K562 (cell line): ENCODE results near the gene CCDC85B. TPM values are rescaled to one million over a fixed set of nuclear protein-coding genes. Genes with fewer than 3 reads are reported as not detected.

Experiments used
- BRD4 ChIP-seq: fragments of 200-600 bp; sonication (generic); IDR thresholded peaks from 2 replicates; pipeline ENCODE4 v1.6.1; 2017; ENCODE audit warnings: inconsistent platforms
- BRD9 ChIP-seq: fragments of 450-650 bp; IDR thresholded peaks from 2 replicates; pipeline ENCODE4 v1.6.1; 2018; ENCODE audit warnings: low read depth; ENCODE audit not compliant: partially characterized antibody
- DNMT1 ChIP-seq: fragments of 450-650 bp; IDR thresholded peaks from 2 replicates; pipeline ENCODE4 v1.6.1; 2016; ENCODE audit warnings: antibody characterized with exemption, mild to moderate bottlenecking
- KDM4B ChIP-seq, 2 experiments: fragments of 450-650 bp in 1 of 2; sonication (generic) in 1 of 2; IDR thresholded peaks; 2 replicates each; pipeline ENCODE4 v1.6.1; 2016 to 2017; ENCODE audit warnings: borderline replicate concordance in 2 of 2, antibody characterized with exemption in 1 of 2, low read depth in 1 of 2, mild to moderate bottlenecking in 1 of 2
- ZBED1 ChIP-seq: IDR thresholded peaks from 2 replicates; pipeline ENCODE4 v1.6.1; 2014
- ZFX ChIP-seq: sonication (generic); formaldehyde crosslinking; IDR thresholded peaks from 2 replicates; pipeline ENCODE4 v1.8.0; 2022; ENCODE audit warnings: mild to moderate bottlenecking, missing genetic modification reagents, moderate library complexity
- ZNF431 ChIP-seq: sonication (generic); formaldehyde crosslinking; IDR thresholded peaks from 2 replicates; pipeline ENCODE4 v1.8.0; 2022; ENCODE audit warnings: mild to moderate bottlenecking, missing genetic modification reagents
- ZNF717 ChIP-seq: fragments of 250-450 bp; sonication (Bioruptor Pico); IDR thresholded peaks from 2 replicates; pipeline ENCODE4 v1.5.0; 2021
- ZNF764 ChIP-seq: fragments of 250-450 bp; sonication (Bioruptor Pico); IDR thresholded peaks from 2 replicates; pipeline ENCODE4 v1.4.0; 2020; ENCODE audit warnings: low read depth, mild to moderate bottlenecking, moderate library complexity
- ZSCAN29 ChIP-seq: fragments of 450-650 bp; IDR thresholded peaks from 2 replicates; pipeline ENCODE4 v1.6.1; 2017
- polyA plus RNA-seq, 8 experiments: library from polyadenylated mRNA; depleted of rRNA in 4 of 8; stranded (reverse) in 5 of 8; unstranded in 3 of 8; fragments of >200 nt; fragmentation: Nextera tagmentation in 2 of 8; fragmentation: Illumina TruSeq in 1 of 8; extraction: Ambion mirVana in 2 of 8; extraction: Trizol in 1 of 8; gene quantifications; 2 replicates each; pipeline versions ENCODE4 v1.2.1 to v1.2.3, GENCODE V29; 2011 to 2014; ENCODE audit warnings: inconsistent platforms in 1 of 8, missing spikeins in 1 of 8
- total RNA-seq, 7 experiments: library from RNA; depleted of rRNA in 6 of 7; stranded (reverse); fragments of >200 nt in 6 of 7; fragmentation: Illumina TruSeq in 2 of 7; extraction: Trizol in 2 of 7; gene quantifications; 2 replicates each; pipeline versions ENCODE4 v1.2.1 to v1.2.3, GENCODE V29; 2011 to 2021; ENCODE audit warnings: low replicate concordance in 1 of 7
- TF ChIP-seq, protein P1 (sequence below), 2 experiments: fragments of 450-650 bp; IDR thresholded peaks; 2 replicates each; pipeline ENCODE4 v1.6.1; 2018; ENCODE audit warnings: mild to moderate bottlenecking in 2 of 2, low read depth in 1 of 2; ENCODE audit not compliant: partially characterized antibody in 2 of 2
- TF ChIP-seq, protein P2 (sequence below), 3 experiments: IDR thresholded peaks in 2 of 3; conservative IDR thresholded peaks in 1 of 3; 2 replicates each; pipeline ENCODE4 v1.5.1; 2011 to 2012; ENCODE audit warnings: low read length in 3 of 3, mild to moderate bottlenecking in 3 of 3, control low read depth in 2 of 3, improper control_type of control experiment in 1 of 3, inconsistent platforms in 1 of 3, low read depth in 1 of 3, mixed read lengths in 1 of 3, moderate library complexity in 1 of 3; ENCODE audit not compliant: insufficient read depth in 2 of 3

The CCDC85B gene
- total and polyA plus RNA-seq, 9 of the 15 experiments (the other 6 are each of a cell fraction or from before 2014, with no cell fraction given), result 0.14 to 138 (median 6.2) TPM

DNA sequence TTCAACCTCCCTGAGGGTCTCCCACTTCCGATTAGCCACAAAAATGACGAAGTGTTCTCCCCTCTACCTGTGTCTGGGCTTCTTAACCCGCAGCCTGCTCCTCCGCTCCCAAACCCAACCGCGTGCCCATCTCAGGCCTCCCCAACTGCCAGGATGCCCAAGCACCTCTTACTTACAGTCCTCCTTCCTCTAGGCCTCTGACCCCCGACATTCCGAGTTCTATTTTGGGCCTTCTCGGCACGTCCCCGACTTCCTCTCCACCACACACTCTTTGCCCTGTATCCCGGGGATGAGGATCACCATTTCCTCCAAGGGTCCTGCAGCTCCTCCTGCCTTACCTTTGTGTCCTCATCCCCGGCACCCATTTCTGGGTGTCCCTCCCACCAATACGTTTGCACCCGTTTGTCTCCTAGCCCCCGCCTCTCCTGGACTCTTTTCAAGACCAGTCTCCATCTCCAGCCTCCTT lies 30.6 kb upstream of the CCDC85B start (continued):
- TF ChIP-seq, protein P1, sequence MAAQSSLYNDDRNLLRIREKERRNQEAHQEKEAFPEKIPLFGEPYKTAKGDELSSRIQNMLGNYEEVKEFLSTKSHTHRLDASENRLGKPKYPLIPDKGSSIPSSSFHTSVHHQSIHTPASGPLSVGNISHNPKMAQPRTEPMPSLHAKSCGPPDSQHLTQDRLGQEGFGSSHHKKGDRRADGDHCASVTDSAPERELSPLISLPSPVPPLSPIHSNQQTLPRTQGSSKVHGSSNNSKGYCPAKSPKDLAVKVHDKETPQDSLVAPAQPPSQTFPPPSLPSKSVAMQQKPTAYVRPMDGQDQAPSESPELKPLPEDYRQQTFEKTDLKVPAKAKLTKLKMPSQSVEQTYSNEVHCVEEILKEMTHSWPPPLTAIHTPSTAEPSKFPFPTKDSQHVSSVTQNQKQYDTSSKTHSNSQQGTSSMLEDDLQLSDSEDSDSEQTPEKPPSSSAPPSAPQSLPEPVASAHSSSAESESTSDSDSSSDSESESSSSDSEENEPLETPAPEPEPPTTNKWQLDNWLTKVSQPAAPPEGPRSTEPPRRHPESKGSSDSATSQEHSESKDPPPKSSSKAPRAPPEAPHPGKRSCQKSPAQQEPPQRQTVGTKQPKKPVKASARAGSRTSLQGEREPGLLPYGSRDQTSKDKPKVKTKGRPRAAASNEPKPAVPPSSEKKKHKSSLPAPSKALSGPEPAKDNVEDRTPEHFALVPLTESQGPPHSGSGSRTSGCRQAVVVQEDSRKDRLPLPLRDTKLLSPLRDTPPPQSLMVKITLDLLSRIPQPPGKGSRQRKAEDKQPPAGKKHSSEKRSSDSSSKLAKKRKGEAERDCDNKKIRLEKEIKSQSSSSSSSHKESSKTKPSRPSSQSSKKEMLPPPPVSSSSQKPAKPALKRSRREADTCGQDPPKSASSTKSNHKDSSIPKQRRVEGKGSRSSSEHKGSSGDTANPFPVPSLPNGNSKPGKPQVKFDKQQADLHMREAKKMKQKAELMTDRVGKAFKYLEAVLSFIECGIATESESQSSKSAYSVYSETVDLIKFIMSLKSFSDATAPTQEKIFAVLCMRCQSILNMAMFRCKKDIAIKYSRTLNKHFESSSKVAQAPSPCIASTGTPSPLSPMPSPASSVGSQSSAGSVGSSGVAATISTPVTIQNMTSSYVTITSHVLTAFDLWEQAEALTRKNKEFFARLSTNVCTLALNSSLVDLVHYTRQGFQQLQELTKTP (IDR thresholded peaks at IDR 0.05; ENCODE audit: low read depth in 1 of 2, partially characterized antibody in 2 of 2), result peak in 1 of 2 experiments; percentile 93
- TF ChIP-seq ZBED1 (0 out of 2 replicates have a peak, but pooled peaks have one; percentile 49), KDM4B (IDR thresholded peaks at IDR 0.05; ENCODE audit: borderline replicate concordance in 2 of 2, low read depth in 1 of 2) (0 out of 4 replicates have a peak, but pooled peaks of 1 of the 2 experiments have one; percentile 4), ZSCAN29 (0 out of 2 replicates have a peak, but pooled peaks have one; percentile 33), BRD9 (peak; percentile 92), BRD4 (peak; percentile 91), DNMT1 (peak; percentile 94; the same call in 1 of the 2 replicates), ZFX (CRISPR knock-in tag) (no peak), ZNF431 (CRISPR knock-in tag) (0 out of 2 replicates have a peak, but pooled peaks have one; percentile 27), ZNF717 (CRISPR knock-in tag) (0 out of 2 replicates have a peak, but pooled peaks have one; percentile 11), ZNF764 (CRISPR knock-in tag) (no peak)
- TF ChIP-seq, protein P2, sequence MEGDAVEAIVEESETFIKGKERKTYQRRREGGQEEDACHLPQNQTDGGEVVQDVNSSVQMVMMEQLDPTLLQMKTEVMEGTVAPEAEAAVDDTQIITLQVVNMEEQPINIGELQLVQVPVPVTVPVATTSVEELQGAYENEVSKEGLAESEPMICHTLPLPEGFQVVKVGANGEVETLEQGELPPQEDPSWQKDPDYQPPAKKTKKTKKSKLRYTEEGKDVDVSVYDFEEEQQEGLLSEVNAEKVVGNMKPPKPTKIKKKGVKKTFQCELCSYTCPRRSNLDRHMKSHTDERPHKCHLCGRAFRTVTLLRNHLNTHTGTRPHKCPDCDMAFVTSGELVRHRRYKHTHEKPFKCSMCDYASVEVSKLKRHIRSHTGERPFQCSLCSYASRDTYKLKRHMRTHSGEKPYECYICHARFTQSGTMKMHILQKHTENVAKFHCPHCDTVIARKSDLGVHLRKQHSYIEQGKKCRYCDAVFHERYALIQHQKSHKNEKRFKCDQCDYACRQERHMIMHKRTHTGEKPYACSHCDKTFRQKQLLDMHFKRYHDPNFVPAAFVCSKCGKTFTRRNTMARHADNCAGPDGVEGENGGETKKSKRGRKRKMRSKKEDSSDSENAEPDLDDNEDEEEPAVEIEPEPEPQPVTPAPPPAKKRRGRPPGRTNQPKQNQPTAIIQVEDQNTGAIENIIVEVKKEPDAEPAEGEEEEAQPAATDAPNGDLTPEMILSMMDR (IDR thresholded peaks at IDR 0.05 in 2 of 3, conservative IDR thresholded peaks at IDR 0.05 in 1 of 3; ENCODE audit: insufficient read depth in 2 of 3, low read depth in 1 of 3, low read length in 3 of 3), result no peak
- TF ChIP-seq, all 486 proteins: peak for 69
